Lower leg skin (tissue), 3 donors: ENCODE results near the gene CA10.

Experiments used
- POLR2A ChIP-seq, 2 donors: fragments of 450-650 bp; IDR thresholded peaks; one replicate each; pipeline ENCODE4 v1.6.1; 2016 to 2017; ENCODE audit warnings: antibody characterized with exemption in 2 of 2, mild to moderate bottlenecking in 1 of 2, moderate library complexity in 1 of 2
- TF ChIP-seq, protein P1 (sequence below), 3 donors: fragments of 450-650 bp; IDR thresholded peaks; one replicate each; pipeline ENCODE4 v1.5.1; 2016; ENCODE audit warnings: antibody characterized with exemption in 3 of 3, mild to moderate bottlenecking in 3 of 3, moderate library complexity in 2 of 3

DNA sequence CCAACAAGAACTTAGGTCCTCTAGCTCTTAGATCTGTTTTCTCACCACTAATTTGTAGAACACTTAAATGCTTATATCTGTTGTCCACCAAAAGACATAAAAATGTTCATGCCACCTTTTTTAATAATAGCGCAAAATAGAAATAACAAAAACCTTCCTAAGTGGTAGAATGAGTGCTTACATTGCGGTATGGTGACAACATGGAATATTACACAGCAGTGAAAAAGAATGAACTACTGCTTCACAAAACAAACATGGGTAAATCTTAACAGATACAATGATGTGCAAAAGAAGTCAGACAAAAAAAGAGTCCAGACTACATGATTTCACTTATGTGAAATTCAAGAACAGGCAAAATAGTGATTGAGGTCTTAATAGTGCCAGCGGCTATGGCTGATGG is 351.1 kb downstream of the CA10 start:
- TF ChIP-seq, protein P1, sequence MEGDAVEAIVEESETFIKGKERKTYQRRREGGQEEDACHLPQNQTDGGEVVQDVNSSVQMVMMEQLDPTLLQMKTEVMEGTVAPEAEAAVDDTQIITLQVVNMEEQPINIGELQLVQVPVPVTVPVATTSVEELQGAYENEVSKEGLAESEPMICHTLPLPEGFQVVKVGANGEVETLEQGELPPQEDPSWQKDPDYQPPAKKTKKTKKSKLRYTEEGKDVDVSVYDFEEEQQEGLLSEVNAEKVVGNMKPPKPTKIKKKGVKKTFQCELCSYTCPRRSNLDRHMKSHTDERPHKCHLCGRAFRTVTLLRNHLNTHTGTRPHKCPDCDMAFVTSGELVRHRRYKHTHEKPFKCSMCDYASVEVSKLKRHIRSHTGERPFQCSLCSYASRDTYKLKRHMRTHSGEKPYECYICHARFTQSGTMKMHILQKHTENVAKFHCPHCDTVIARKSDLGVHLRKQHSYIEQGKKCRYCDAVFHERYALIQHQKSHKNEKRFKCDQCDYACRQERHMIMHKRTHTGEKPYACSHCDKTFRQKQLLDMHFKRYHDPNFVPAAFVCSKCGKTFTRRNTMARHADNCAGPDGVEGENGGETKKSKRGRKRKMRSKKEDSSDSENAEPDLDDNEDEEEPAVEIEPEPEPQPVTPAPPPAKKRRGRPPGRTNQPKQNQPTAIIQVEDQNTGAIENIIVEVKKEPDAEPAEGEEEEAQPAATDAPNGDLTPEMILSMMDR (IDR thresholded peaks at IDR 0.05) = no peak
- TF ChIP-seq POLR2A (IDR thresholded peaks at IDR 0.05) = no peak
